Urothelium cell line (cell line): Measurements from ENCODE around the gene ZNF556.

Experiments used
- DNase-seq: peaks from one replicate; pipeline ENCODE4 v3.0.0; 2011; ENCODE audit warnings: low spot score, mixed read lengths
- FAIRE-seq: peaks from 2 replicates; lab custom pipeline; 2011; peaks lifted over from hg19 to GRCh38; lab: Jason Lieb, UNC

The ZNF556 gene

GRCh38 chr19:2867025-2867991 is at the start of gene ZNF556:
Gene ZNF556, plus strand, starts transcription at chr19:2867335. Its CDS starts 87 bp downstream, at chr19:2867422.
- no peak for FAIRE-seq
- DNase-seq: peak; percentile 4

- no peak for FAIRE-seq
- DNase-seq: peak; percentile 88
These were observed 47.5 kb upstream of the ZNF556 start, which contains the start of gene ZNF554 for GRCh38 chr19:2819540-2820111. Gene ZNF554, plus strand, starts transcription at chr19:2819868. Its CDS starts 204 bp downstream, at chr19:2820072.

DNA sequence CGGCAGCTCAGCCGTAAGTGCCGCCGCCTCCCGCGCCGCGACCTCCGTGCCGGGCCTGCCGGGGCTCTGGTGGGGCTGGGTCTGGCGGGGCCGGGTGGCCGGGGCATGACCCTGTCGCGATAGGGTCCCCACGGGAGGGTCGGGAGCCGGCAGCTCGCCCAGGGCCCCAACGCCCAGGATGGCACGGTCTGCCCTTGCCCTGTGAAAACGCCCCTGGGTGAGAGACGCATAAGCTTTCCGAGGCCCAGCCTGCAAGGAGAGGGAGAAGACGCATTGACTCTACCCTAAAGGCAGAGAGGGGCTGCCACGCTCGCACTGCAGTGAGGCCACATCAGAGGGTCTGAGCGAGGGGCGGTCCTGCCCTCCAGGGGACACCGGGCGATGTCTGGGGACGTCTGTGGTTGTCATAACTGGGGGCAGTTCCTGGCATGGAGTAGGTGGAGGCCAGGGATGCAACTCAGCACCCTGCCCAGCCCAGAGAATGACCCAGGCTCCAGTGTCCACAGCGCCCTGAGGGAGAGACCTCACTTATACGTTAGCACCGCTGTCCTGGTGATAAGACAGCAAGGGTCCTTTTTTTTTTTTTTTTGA is 46.9 kb upstream of the ZNF556 start:
- DNase-seq (peak; percentile 16), FAIRE-seq (no peak)

- FAIRE-seq (no peak), DNase-seq (no peak)
These were observed 44.3 kb upstream of the ZNF556 start for GRCh38 chr19:2822846-2823245.

DNA sequence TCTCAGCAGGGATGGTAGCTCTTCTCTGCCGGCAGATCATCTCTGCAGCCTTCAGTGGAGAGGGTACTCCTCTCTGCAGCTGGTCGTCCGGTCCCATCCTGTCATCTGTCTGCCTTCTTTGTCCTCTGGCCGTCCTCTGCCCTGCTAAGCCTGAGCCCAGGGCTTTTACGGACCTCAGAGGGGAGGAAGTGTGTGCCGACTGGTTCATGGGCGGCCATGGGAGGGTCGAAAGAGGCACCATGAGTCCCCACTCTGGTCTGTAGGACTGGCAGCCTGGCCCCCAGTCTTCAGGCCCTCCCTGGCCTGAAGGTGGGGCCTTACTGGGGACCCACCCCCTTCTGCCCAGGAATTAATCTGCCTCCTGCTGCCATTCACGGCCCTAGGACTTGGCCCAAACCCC is 43.5 kb upstream of the ZNF556 start:
- no peak for FAIRE-seq

GRCh38 chr19:2824129-2824528 is 43.0 kb upstream of the ZNF556 start:
- FAIRE-seq (no peak), DNase-seq (no peak)

More for the DNA sequence above, 43.5 kb upstream of the ZNF556 start:
- no peak for DNase-seq

DNA sequence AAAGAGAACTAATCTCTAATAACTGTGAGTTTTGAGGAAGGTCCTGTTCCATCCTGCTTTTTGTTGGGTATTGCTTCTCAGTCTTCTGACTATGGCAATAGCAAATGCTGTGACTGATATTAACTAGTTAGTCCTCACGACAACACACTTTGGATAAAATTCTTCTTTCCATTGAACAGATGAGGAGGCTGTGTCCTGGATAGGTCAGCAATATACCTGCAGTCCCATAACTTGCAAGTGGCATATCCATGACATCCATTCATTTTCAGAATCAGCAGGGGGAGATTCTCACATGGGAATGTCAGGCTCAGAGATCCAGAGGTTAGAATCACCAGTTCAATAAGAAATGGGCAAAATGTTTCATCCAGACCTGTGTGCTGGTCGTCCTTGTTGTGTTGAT is 40.1 kb upstream of the ZNF556 start:
- FAIRE-seq (no peak), DNase-seq (no peak)

GRCh38 chr19:2827840-2828489 is 39.2 kb upstream of the ZNF556 start:
- FAIRE-seq: no peak

GRCh38 chr19:2834294-2834871 is 32.8 kb upstream of the ZNF556 start:
- DNase-seq (no peak), FAIRE-seq (no peak)

More at GRCh38 chr19:2827840-2828489, 39.2 kb upstream of the ZNF556 start:
- DNase-seq: no peak

DNA sequence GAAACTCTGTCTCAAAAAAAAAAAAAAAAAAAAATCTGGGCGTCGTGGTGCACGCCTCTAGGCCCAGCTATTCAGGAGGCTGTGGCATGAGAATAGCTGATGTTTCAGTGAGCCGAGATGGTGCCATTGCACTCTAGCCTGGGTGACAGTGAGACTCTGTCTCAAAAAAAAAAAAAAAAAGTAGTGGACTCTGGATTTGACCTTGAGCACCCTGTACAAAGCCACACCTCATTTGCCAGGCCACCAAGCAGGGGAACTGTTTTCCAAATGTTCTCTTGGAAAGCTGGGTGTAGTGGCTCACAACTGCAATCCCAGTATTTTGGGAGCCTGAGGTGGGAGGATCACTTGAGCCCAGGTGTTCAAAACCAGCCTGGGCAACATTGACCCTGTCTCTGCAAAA is 29.7 kb upstream of the ZNF556 start:
- FAIRE-seq (no peak), DNase-seq (no peak)

GRCh38 chr19:2840794-2841791 is 26.0 kb upstream of the ZNF556 start, which contains the start of gene ZNF555:
Gene ZNF555, plus strand, starts transcription at chr19:2841475. Its CDS starts 98 bp downstream, at chr19:2841573.
- FAIRE-seq (peak; percentile 55), DNase-seq (peak; percentile 97)

- FAIRE-seq: no peak
These were observed 25.1 kb upstream of the ZNF556 start for GRCh38 chr19:2841855-2842574.

GRCh38 chr19:2845107-2845506 is 22.0 kb upstream of the ZNF556 start:
- DNase-seq (no peak), FAIRE-seq (no peak)

More at GRCh38 chr19:2841855-2842574, 25.1 kb upstream of the ZNF556 start:
- peak; percentile 7 for DNase-seq

DNA sequence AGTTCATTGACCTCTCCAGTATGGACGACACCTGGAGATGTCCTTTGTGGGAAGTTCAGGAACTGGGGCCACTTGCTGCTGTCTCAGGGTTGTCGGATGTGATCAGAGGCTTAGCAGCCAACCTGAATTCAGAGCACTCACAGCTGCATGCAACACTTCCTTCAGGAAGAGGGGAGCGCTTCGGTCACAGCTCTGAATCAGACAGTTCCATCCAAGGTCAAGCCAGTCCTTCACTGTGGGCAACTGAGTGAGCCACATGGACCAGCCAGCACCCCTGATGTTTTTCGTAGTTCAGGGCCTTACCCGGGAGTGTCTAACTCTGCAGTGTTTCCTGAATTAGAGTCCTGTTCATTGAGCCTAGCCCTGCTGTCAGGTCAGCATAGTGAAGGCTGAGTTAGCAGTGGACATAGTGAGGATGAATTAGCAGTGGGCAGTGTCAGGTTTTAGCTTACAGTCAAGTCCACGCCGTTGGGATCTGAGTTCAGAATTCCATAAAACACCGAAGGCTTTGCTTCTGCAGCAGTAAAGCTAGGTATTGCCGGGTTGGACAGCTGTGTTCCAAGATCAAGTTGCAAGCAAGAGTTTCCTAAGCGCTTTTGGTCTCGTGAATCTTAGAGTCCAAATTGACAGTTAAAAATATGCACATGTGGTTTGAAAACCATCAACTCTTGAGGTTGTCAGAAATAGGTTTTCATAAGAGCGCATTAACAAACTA is 20.8 kb upstream of the ZNF556 start:
- FAIRE-seq (no peak), DNase-seq (no peak)

- DNase-seq (no peak), FAIRE-seq (no peak)
These were observed 19.6 kb upstream of the ZNF556 start for GRCh38 chr19:2847507-2847906.

DNA sequence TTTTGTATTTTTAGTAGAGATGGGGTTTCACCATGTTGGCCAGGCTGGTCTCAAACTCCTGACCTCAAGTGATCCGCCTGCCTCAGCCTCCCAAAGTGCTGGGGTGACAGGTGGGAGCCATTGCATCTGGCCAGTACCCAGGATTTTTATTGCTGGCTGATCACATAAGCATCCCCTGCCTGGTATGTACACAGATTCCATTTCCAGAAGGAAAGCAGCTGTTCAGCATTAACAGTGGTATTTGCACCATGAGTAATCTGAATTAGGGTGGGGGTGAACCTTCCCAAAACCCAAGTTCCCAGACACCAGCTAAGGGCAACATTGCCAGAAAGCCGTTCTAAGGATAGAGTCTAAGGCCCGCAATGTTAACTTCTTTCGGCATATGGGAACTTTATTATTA is 18.5 kb upstream of the ZNF556 start:
- FAIRE-seq (no peak), DNase-seq (no peak)

DNA sequence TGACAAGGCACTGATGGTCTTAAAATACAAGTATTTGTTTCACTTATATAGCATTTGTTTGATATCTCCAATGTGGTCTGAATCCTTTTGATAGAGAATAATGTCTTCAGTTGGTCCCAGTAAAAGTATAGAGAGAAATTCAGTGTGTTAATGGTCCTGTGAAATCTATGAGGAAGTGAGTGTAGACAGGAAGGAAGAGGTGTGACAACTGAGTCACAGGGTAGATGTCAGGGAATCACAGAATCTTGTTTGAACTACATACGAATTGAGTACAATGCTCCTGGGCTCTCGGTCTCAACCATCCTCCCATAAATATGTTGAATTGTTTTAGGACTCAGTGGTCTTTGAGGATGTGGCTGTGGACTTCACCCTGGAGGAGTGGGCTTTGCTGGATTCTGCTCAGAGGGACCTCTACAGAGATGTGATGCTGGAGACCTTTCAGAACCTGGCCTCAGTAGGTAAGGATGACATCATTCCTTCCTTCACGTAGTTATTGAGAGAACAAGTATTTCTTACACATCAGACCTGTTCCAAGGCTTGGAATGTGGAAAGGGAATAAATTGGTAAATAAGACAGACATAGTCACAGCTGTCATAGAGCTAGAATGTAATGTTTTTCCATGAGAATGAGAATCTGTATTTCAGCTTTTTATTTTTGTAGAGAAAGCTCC is 16.7 kb upstream of the ZNF556 start:
- no peak for DNase-seq
- no peak for FAIRE-seq
